ENCODE data around the gene CENPN. TPM values are rescaled to one million over a fixed set of nuclear protein-coding genes. Genes with fewer than 3 reads are reported as not detected.

Gene CENPN
- total and polyA plus RNA-seq, 3 donors from 2014 or later: 11.5 to 39.1 (median 19.3) TPM

GRCh38 chr16:81029930-81030604 lies 23.1 kb downstream of the CENPN start:
- TF ChIP-seq POLR2A (IDR thresholded peaks at IDR 0.05) (no peak), CTCF (IDR thresholded peaks at IDR 0.05) (no peak)
- no peak overlapping the region for H3K27ac ChIP-seq
- H3K36me3 ChIP-seq (ENCODE audit: low read depth, missing control alignments): no peaks in the 10 kb centered on the region
- H3K4me1 ChIP-seq: no peaks in the 10 kb centered on the region
- H3K4me3 ChIP-seq: no peak overlapping the region
- DNase-seq: no peak
- WGBS, 2 donors: 87 to 93% methylated on average over 11 of the region's 11 CpGs
- no peaks in the 10 kb centered on the region for H3K27me3 ChIP-seq
- H3K9me3 ChIP-seq: no peaks in the 10 kb centered on the region
- intact Hi-C loops (cut with DNase I; ENCODE audit: low total_unique reads): no loop called here

- H3K36me3 ChIP-seq (ENCODE audit: low read depth, missing control alignments): no peaks in the 10 kb centered on the region
- peak; percentile 93 to 99 (median 95) for TF ChIP-seq CTCF (IDR thresholded peaks at IDR 0.05)
- no peak for TF ChIP-seq POLR2A (IDR thresholded peaks at IDR 0.05)
- H3K9me3 ChIP-seq: no peaks in the 10 kb centered on the region
- no peaks in the 10 kb centered on the region for H3K27me3 ChIP-seq
- intact Hi-C loops (cut with DNase I; ENCODE audit: low total_unique reads): no loop called here
- DNase-seq: peak; percentile 90
- peak within 1 kb of the TSS; percentile 70 to 89 for H3K4me3 ChIP-seq
- peaks cover 13% of the 10 kb centered on the region for H3K4me1 ChIP-seq
- 7 to 20% methylated on average over 6 to 31 of the region's 54 CpGs for WGBS, 2 donors
- H3K27ac ChIP-seq: peak within 1 kb of the TSS in 1 of 2 donors; percentile 76
These were observed 28.5 kb downstream of the CENPN start, which contains the start of gene ATMIN for GRCh38 chr16:81035398-81035974. Gene ATMIN, plus strand, starts transcription at chr16:81035842. Its CDS starts 29 bp downstream, at chr16:81035871.

- DNase-seq: peak; percentile 40
- H3K4me3 ChIP-seq: peak overlapping the region; percentile 70 to 89
- intact Hi-C loops (cut with DNase I; ENCODE audit: low total_unique reads): no loop called here
- whole genome bisulfite sequencing, 2 donors: 0% methylated on average over 28 to 58 of the region's 80 CpGs
- no peaks in the 10 kb centered on the region for H3K27me3 ChIP-seq
- no peaks in the 10 kb centered on the region for H3K36me3 ChIP-seq (ENCODE audit: low read depth, missing control alignments)
- peaks cover 13% of the 10 kb centered on the region for H3K4me1 ChIP-seq
- no peak for TF ChIP-seq POLR2A (IDR thresholded peaks at IDR 0.05)
- no peak for TF ChIP-seq CTCF (IDR thresholded peaks at IDR 0.05)
- peak overlapping the region in 1 of 2 donors; percentile 76 for H3K27ac ChIP-seq
- no peaks in the 10 kb centered on the region for H3K9me3 ChIP-seq
These were observed 29.1 kb downstream of the CENPN start for GRCh38 chr16:81035975-81036750.

GRCh38 chr16:81036751-81037350 lies 29.8 kb downstream of the CENPN start:
- Histone ChIP-seq H3K27me3 (no peaks in the 10 kb centered on the region), H3K4me3 (peak overlapping the region; percentile 70 to 89), H3K36me3 (ENCODE audit: low read depth, missing control alignments) (no peaks in the 10 kb centered on the region), H3K27ac (peak overlapping the region in 1 of 2 donors; percentile 76), H3K9me3 (no peaks in the 10 kb centered on the region), H3K4me1 (peaks cover 13% of the 10 kb centered on the region)
- no peak for DNase-seq
- intact Hi-C loops (cut with DNase I; ENCODE audit: low total_unique reads): no loop called here
- WGBS, 2 donors: 25 to 26% methylated on average over 10 of the region's 10 CpGs
- TF ChIP-seq POLR2A (IDR thresholded peaks at IDR 0.05): no peak
- no peak for TF ChIP-seq CTCF (IDR thresholded peaks at IDR 0.05)

Data from testis (tissue), 3 donors.